RCC 7860 (cell line): ENCODE results near the gene TMEM143.
"Not testable (repeated sequence)": the region's sequence is repeated elsewhere in the genome, so short reads cannot be mapped to it uniquely, and the experiment has no call there.

Source experiments
- DNase-seq: peaks from one replicate; pipeline ENCODE4 v3.0.0-alpha.2; 2015; ENCODE audit warnings: low spot score
- FAIRE-seq: peaks from 2 replicates; lab custom pipeline; 2012; peaks lifted over from hg19 to GRCh38; lab: Jason Lieb, UNC

Gene TMEM143

GRCh38 chr19:48332662-48333466 lies 30.9 kb downstream of the TMEM143 start:
- peak; percentile 39 for DNase-seq
- no peak for FAIRE-seq

GRCh38 chr19:48332351-48332661 lies 31.4 kb downstream of the TMEM143 start:
- no peak for FAIRE-seq
- DNase-seq: no peak

GRCh38 chr19:48330012-48330681 lies 33.6 kb downstream of the TMEM143 start:
- FAIRE-seq (no peak), DNase-seq (no peak)

GRCh38 chr19:48329167-48329891 lies 34.4 kb downstream of the TMEM143 start:
- DNase-seq (no peak), FAIRE-seq (no peak)

GRCh38 chr19:48325265-48325910 lies 38.4 kb downstream of the TMEM143 start, which contains the start of gene EMP3:
Gene EMP3, plus strand, starts transcription at chr19:48325552. Its CDS starts 1,293 bp downstream, at chr19:48326845.
- DNase-seq: peak; percentile 58
- FAIRE-seq: no peak

GRCh38 chr19:48321622-48322591 lies 41.8 kb downstream of the TMEM143 start:
- DNase-seq: peak; percentile 93
- FAIRE-seq: peak; percentile 28

- peak; percentile 38 for DNase-seq
Measured at GRCh38 chr19:48321372-48321621, 42.4 kb downstream of the TMEM143 start.

GRCh38 chr19:48319647-48320541 lies 43.8 kb downstream of the TMEM143 start:
- DNase-seq (peak; percentile 45), FAIRE-seq (no peak)

More at GRCh38 chr19:48321372-48321621, 42.4 kb downstream of the TMEM143 start:
- FAIRE-seq: no peak

GRCh38 chr19:48318286-48318987 lies 45.3 kb downstream of the TMEM143 start:
- no peak for FAIRE-seq

GRCh38 chr19:48317708-48317960 lies 46.1 kb downstream of the TMEM143 start:
- not testable (repeated sequence) for FAIRE-seq

More at GRCh38 chr19:48318286-48318987, 45.3 kb downstream of the TMEM143 start:
- DNase-seq: no peak

GRCh38 chr19:48315712-48316111 lies 48.0 kb downstream of the TMEM143 start:
- DNase-seq (no peak), FAIRE-seq (no peak)

More at GRCh38 chr19:48317708-48317960, 46.1 kb downstream of the TMEM143 start:
- not testable (repeated sequence) for DNase-seq

- FAIRE-seq (no peak), DNase-seq (no peak)
Measured at GRCh38 chr19:48311384-48311783, 52.4 kb downstream of the TMEM143 start.

- DNase-seq: no peak
- FAIRE-seq: no peak
Measured at GRCh38 chr19:48310227-48310626, 53.5 kb downstream of the TMEM143 start.

- not testable (repeated sequence) for FAIRE-seq, DNase-seq
Measured at GRCh38 chr19:48309731-48310130, 54.0 kb downstream of the TMEM143 start.

- FAIRE-seq (no peak), DNase-seq (no peak)
Measured at GRCh38 chr19:48308631-48309586, 54.8 kb downstream of the TMEM143 start.

- FAIRE-seq (no peak), DNase-seq (no peak)
Measured at GRCh38 chr19:48303866-48304265, 59.9 kb downstream of the TMEM143 start.

- DNase-seq (no peak), FAIRE-seq (no peak)
Measured at GRCh38 chr19:48303367-48303766, 60.4 kb downstream of the TMEM143 start.

- DNase-seq (no peak), FAIRE-seq (no peak)
Measured at GRCh38 chr19:48302600-48302959, 61.2 kb downstream of the TMEM143 start.
